H1 (cell line): ENCODE results near the gene KCNJ3. TPM values are rescaled to one million over a fixed set of nuclear protein-coding genes. Genes with fewer than 3 reads are reported as not detected.

Experiments used
- TEAD4 ChIP-seq: IDR thresholded peaks from 2 replicates; pipeline ENCODE4 v1.6.1; 2012; ENCODE audit warnings: low read depth, low read length, inconsistent platforms, mixed read lengths
- polyA plus RNA-seq, 7 experiments: library from polyadenylated mRNA; depleted of rRNA in 3 of 7; stranded (reverse) in 5 of 7; unstranded in 2 of 7; fragments of >200 nt in 5 of 7; fragments of 200-250 nt in 2 of 7; gene quantifications; 1 replicate in 5 of 7; 2 replicates in 1 of 7; 4 replicates in 1 of 7; pipeline versions ENCODE4 v1.2.1 to v1.2.3, GENCODE V29; 2011 to 2013; ENCODE audit warnings: missing spikeins in 2 of 7, mixed read lengths in 2 of 7
- total RNA-seq: library from RNA; stranded (reverse); fragmentation: NEBNext Ultra II Directional; extraction: Animal tissue kit (Norgen Biotek cat#: 25700); gene quantifications from 2 replicates; pipeline ENCODE4 v1.2.1, GENCODE V29; 2021
- TF ChIP-seq, protein P1 (sequence below): IDR thresholded peaks from 2 replicates; pipeline ENCODE4 v1.6.1; 2011; ENCODE audit warnings: low read depth, mild to moderate bottlenecking, low read length; ENCODE audit not compliant: insufficient read depth

Gene KCNJ3
- total and polyA plus RNA-seq, 2 of the 8 experiments (the other 6 are each of a cell fraction or from before 2014, with no cell fraction given), result 0.11 to 0.50 TPM

DNA sequence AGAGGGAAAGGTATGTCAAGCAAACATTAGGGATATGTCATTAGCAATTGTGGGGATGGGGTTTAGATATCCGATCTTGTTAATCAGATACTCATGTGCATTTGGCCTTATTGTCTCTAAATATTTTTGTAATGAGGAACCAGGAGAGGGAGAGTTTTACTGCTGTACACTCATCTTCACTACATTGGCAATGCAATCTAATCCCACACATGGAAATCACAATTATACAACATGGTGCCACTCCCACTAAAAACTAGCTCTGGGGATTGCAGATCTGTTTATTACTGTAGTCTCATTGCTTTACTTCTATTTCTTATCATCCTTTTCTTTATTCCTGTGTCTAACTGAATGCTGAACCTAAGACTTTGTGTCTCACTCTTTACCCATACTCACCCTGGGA, 39.6 kb upstream of the KCNJ3 start (continued):
- TF ChIP-seq, protein P1, sequence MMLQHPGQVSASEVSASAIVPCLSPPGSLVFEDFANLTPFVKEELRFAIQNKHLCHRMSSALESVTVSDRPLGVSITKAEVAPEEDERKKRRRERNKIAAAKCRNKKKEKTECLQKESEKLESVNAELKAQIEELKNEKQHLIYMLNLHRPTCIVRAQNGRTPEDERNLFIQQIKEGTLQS, result no peak
- no peak for TF ChIP-seq TEAD4
